CD4-positive, alpha-beta T cell treated with Interleukin-2 at 100 ng/mL for 4 hours (primary cell): ENCODE measurements around the gene SPATA24.
"Not testable (repeated sequence)": the region's sequence is repeated elsewhere in the genome, so short reads cannot be mapped to it uniquely, and the experiment has no call there.

ENCODE experiments used
- DNase-seq: peaks from one replicate; pipeline ENCODE4 v3.0.0-alpha.2; 2020; ENCODE audit warnings: low spot score

The SPATA24 gene

GRCh38 chr5:139403787-139404483 is at the start of gene SPATA24:
TSS of gene SPATA24 (minus strand) at chr5:139404089. CDS start at chr5:139404060, 29 bp downstream.
- peak; percentile 97 for DNase-seq

- DNase-seq, result no peak
These were observed 48.2 kb upstream of the SPATA24 start for GRCh38 chr5:139451878-139452660.

DNA sequence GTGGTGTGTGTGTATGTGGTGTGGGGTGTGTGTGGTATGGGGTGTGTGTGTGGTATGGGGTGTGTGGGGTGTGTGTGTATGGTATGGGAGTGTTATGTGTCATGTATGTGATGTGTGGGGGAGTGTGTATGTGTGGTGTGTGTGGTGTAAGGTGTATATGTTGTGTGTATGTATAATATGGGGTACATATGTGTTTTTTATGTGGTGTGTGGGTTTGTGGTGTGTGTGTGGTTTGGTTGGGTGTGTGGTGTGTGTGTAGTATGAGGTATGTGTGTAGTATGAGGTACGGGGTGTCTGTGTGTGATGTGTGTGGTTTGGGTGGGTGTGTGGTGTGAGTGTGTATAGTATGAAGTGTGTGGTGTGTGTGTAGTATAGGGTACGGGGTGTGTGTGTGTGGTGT is 47.3 kb upstream of the SPATA24 start:
- no peak for DNase-seq

- DNase-seq, result no peak
These were observed 43.3 kb upstream of the SPATA24 start for GRCh38 chr5:139446956-139447779.

DNA sequence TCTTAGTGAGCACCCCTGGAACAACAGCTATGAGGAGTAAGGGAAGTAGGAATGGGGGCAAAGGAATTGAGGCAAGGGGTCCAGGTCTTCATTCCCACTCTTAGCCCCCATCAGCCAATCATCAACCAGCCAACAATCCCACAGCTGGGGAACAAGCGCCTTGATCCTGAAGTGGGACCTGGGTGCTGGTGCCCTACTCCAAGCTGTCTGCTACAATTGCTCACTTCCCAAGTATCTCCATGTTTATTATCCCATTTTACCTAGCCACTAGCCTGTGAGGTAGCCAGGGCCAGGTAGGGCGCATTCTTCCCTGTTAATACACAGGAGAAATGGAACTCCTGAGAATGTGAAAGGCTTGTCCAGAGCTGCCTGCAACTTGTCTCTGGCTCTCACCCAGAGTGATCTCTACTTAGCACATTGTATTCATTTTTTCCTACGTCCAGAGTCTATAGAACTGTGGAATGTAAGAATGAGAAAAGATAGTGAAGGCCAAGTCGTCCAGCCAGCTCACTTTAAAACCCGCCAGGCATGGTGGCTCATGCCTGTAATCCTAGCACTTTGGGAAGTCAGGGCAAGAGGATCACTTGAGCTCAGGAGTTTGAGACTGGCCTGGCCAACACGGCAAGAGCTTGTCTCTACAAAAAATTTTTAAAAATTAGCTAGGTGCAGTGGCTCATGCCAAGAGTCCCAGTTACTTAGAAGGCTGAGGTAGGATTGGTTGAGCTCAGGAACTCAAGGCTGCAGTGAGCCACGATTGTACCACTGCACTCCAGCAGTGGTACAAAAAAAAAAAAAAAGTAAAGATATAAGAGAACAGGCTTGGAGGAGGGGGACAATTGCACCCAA is 41.7 kb upstream of the SPATA24 start:
- DNase-seq, result no peak

- peak; percentile 46 for DNase-seq
These were observed 40.1 kb upstream of the SPATA24 start for GRCh38 chr5:139443831-139444453.

GRCh38 chr5:139440416-139440815 is 36.5 kb upstream of the SPATA24 start:
- not testable (repeated sequence) for DNase-seq

- peak; percentile 88 for DNase-seq
These were observed 35.4 kb upstream of the SPATA24 start, which contains the start of gene DNAJC18 for GRCh38 chr5:139439013-139439903. TSS of gene DNAJC18 (minus strand) at chr5:139439525. CDS start at chr5:139439445, 80 bp downstream.

DNA sequence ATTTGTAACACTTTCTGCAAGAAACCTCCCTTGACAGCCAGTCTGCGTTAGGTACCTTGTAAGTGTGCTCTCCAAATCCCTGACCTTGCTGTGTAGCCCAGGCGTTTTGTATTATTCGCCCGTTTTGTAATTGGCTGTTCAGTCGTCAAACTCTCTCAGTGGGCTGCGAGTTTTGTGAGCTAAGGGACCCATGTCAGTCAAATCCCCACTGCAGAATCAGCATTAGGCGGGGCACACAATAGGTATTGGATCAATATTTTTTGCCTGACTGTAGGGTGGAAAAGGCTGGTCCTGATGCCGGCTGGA is 34.8 kb upstream of the SPATA24 start:
- no peak for DNase-seq

- no peak for DNase-seq
These were observed 31.8 kb upstream of the SPATA24 start for GRCh38 chr5:139435676-139436075.

DNA sequence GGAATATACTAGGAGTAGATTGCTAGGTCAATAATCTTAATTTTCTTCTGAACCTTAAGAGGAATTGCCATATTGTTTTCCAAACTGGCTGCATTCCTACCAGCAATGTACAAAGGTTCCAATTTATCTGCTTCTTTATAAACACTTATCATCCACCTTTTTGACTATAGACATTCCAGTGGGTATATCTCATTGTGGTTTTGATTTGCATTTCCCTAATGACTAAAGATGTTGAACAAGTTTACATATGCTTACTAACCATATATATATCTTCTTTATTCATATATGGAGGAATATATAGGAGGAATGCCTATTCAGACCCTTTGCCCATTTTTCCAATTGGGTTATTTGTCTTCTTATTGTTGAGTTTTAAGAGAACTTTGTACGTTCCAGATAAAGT is 27.8 kb upstream of the SPATA24 start:
- DNase-seq, result no peak

DNA sequence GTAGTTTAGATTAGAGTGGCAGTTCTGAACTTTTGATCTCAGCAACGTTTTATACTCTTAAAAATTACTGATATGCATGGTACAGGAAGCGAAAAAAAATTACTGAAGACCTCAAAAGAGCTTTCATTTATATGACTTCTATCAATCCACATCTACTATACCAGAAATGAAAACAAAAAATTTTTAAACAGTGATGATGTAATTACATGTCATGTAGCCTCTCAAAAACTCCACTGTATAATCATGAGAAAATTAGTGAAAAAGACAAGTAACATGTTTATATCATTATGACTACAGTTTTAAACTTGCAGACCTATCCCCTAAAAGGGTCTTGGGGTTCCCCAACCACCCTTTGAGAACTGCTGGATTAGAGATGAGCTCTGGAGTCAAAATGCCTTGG is 26.1 kb upstream of the SPATA24 start:
- no peak for DNase-seq

DNA sequence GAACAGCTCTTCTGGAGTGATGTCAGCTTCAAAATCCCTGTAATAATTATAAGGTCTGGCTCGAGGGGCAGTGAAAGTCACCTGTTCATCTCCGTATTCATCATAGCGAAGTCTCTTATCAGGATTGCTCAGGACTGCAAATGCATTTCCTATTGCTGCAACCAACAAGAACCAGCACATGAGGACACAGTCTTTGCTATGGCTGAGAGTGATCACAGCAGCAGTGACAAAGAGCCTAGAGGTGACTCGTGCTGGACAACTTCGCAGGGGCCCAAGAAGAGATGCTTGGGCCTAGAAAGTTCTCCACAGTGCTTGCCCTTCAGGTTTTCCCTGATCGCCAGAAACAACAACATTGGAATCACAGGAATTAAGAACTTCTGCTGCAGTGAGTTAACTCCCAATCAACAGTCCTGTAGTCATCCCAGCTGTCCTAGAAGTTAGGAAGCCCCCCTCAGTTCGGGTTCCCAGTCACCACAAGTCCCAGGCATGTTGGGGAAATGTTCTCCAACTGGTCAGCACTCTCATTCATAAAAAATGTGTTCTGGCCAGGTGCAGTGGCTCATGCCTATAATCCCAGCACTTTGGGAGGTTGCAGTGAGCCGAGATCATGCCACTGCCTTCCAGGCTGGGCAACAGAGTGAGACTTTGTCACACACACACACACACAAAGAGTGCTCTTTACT is 22.5 kb upstream of the SPATA24 start:
- no peak for DNase-seq

GRCh38 chr5:139425497-139425896 is 21.6 kb upstream of the SPATA24 start:
- no peak for DNase-seq

GRCh38 chr5:139422307-139422893 is 18.5 kb upstream of the SPATA24 start:
- DNase-seq, result peak; percentile 88

DNA sequence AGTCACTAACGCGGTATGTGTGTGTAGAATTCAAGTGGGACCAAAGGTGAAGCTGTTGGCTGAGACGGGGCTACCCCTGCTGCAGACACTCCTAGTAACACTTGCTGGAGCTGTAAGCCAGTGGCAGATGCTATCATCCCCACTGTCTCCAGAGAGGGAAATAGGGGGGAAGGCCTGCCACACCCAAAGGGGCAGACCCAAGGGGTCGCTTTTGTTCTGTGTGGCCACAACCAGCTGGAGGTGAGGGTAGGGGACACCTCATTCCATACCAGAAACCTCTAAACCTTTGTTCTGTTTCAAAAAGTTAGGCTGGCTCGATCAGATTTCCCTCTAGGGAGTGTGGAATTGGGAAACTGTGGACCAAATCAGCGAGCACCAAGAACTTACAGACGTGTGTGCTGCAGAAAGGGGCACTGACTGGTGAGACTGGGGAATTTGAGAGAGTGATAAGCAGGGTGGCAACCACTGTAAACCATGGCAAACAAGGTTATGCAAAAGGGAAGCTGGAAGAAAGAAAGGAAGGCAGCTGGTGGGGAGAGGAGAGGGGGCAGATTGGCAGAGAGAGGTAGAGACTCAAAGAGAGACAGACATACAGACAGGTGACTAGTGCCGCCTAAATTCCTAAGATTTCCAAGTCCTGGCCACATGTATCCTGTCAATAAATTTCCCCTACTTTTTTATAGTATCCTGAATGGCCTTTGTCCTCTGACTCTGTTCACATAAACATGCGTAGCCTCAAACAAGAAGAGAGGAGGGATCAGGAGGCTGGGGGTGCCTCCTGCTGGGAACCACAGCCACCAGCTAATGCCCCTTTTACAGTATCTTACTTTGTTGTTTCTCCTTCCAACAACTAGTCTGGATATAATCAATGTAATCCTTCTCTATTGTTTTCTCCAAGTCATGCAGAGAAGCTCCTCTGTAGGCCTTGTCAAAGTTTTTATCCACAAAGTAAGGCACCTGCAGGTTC is 15.6 kb upstream of the SPATA24 start:
- no peak for DNase-seq

DNA sequence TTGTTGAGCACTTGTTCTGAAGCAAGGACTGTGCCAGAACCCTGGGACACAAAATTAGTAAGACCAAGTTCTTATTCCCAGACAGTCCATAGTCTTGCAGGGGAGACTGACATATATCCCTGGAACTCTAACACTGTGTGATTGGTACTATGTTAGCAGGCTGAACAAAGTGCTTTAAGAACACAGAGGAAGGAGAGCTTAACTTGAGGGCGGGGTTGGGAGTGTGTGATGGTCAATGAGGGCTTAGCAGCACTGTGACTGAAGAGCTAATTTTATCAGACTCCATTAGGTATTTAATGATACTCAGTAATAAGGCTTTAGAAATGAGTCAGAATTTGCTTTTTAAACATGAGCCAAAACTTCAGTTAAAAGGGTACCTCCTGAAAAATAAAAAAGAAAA is 14.9 kb upstream of the SPATA24 start:
- no peak for DNase-seq

DNA sequence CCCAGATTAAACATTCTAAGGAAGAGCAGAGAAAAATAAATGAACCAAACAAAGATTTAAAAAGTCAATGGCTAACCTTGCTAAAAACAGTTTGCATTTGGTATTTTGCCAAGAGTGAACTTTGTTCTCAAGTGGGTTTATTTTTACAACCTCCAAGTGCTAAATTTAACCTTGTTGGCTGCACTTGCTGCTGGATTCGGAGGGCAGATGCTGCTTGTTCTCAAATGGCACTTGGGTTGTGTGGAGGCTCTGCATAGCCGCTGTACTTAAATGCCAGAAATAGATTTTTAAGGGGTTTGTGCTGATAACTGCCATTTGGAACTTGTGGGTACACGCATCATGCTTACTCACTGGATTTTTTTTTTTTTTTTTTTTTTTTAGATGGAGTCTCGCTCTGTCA is 13.3 kb upstream of the SPATA24 start:
- no peak for DNase-seq
